Neutrophil (primary cell): ENCODE data around the gene F11R.
"Not testable (repeated sequence)": the region's sequence is repeated elsewhere in the genome, so short reads cannot be mapped to it uniquely, and the experiment has no call there.

Experiments
- H3K27ac ChIP-seq: fragments of 200-600 bp; sonication (generic); 2 replicates; pipeline ENCODE4 v1.5.1; 2016; ENCODE audit warnings: mild to moderate bottlenecking, moderate library complexity
- H3K27me3 ChIP-seq: fragments of 200-600 bp; sonication (generic); 2 replicates; pipeline ENCODE4 v1.6.0; 2016; ENCODE audit warnings: mild to moderate bottlenecking
- H3K36me3 ChIP-seq: fragments of 200-600 bp; sonication (generic); 2 replicates; pipeline ENCODE4 v1.5.1; 2017
- H3K4me1 ChIP-seq, 2 experiments: fragments of 200-600 bp in 1 of 2; sonication (generic) in 1 of 2; 1 replicate in 1 of 2; 2 replicates in 1 of 2; pipeline versions ENCODE4 v1.5.1 to v1.6.1; 2013 to 2016; ENCODE audit warnings: low read depth in 1 of 2, low read length in 1 of 2, mild to moderate bottlenecking in 1 of 2, moderate library complexity in 1 of 2; ENCODE audit not compliant: control insufficient read depth in 1 of 2, insufficient read depth in 1 of 2
- H3K4me3 ChIP-seq, 2 experiments: fragments of 200-600 bp in 1 of 2; sonication (generic) in 1 of 2; 1 replicate in 1 of 2; 2 replicates in 1 of 2; pipeline ENCODE4 v1.5.1; 2013 to 2016; ENCODE audit warnings: low read depth in 1 of 2, low read length in 1 of 2, mild to moderate bottlenecking in 1 of 2, moderate library complexity in 1 of 2
- H3K9me3 ChIP-seq: fragments of 200-600 bp; sonication (generic); 2 replicates; pipeline ENCODE4 v1.5.1; 2016
- TF ChIP-seq, protein P1 (sequence below): fragments of 200-600 bp; sonication (generic); IDR thresholded peaks from 2 replicates; pipeline ENCODE4 v1.5.1; 2016; ENCODE audit warnings: antibody characterized with exemption

Gene F11R

DNA sequence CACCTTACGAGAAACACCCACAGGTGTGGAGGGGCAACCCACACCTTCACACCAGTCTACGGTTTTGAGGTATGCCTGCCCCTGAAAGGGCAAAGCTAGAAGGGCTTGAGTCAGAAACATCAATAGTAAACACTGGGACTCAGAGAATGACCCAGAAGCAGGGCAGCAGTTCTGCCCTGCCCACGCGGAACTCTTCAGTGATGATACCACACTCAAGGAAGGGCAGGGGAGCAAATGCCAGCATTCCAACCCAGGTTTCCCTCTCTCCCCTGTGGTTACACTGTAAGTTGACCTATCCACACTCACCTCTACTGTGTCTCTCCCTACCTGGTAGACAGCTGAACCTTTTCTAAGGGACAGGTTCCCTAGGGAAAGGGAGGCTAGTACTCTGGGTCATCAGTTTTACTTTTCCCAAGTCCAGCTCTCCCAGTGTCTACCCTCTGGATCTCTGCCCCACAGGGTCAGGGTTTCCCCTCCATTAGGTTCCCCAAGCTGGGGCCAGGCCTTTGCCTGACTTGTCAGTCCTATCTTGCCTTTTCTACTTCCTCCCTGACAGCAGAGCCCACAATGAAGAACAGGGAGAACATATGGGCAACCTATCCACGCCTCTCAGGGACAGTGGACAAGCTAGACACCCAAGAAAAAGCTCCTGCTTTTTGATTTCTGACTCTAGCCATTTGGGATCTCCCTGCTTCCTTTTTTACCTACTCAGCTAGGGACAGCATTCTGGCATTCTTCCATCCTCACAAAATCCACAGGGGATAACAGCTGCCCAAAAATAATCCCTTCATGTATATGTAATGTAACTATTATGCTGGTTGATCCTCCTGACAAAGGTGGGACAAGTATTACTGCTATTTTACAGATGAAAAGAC, 3.0 kb downstream of the F11R start:
- Histone ChIP-seq H3K36me3 (no peaks in the 10 kb centered on the region), H3K27me3 (no peaks in the 10 kb centered on the region), H3K4me1 (peaks cover 77 to 83% of the 10 kb centered on the region in 2 experiments), H3K9me3 (no peaks in the 10 kb centered on the region), H3K27ac (peak overlapping the region; percentile 95), H3K4me3 (peak overlapping the region; percentile 90 to 91)
- TF ChIP-seq, protein P1, sequence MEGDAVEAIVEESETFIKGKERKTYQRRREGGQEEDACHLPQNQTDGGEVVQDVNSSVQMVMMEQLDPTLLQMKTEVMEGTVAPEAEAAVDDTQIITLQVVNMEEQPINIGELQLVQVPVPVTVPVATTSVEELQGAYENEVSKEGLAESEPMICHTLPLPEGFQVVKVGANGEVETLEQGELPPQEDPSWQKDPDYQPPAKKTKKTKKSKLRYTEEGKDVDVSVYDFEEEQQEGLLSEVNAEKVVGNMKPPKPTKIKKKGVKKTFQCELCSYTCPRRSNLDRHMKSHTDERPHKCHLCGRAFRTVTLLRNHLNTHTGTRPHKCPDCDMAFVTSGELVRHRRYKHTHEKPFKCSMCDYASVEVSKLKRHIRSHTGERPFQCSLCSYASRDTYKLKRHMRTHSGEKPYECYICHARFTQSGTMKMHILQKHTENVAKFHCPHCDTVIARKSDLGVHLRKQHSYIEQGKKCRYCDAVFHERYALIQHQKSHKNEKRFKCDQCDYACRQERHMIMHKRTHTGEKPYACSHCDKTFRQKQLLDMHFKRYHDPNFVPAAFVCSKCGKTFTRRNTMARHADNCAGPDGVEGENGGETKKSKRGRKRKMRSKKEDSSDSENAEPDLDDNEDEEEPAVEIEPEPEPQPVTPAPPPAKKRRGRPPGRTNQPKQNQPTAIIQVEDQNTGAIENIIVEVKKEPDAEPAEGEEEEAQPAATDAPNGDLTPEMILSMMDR, result no peak

DNA sequence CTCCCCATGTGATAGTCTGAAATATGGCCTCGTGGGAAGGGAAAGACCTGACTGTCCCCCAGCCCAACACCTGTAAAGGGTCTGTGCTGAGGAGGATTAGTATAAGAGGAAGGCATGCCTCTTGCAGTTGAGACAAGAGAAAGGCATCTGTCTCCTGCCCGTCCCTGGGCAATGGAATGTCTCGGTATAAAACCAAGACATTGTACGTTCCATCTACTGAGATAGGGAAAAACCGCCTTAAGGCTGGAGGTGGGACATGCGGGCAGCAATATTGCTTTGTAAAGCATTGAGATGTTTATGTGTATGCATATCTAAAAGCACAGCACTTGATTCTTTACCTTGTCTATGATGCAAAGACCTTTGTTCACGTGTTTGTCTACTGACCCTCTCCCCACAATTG, 3.8 kb downstream of the F11R start:
- Histone ChIP-seq H3K27ac (peak overlapping the region; percentile 95), H3K4me1 (peaks cover 86 to 91% of the 10 kb centered on the region in 2 experiments)
- not testable (repeated sequence) for H3K9me3 ChIP-seq, H3K36me3 ChIP-seq, H3K27me3 ChIP-seq, H3K4me3 ChIP-seq

DNA sequence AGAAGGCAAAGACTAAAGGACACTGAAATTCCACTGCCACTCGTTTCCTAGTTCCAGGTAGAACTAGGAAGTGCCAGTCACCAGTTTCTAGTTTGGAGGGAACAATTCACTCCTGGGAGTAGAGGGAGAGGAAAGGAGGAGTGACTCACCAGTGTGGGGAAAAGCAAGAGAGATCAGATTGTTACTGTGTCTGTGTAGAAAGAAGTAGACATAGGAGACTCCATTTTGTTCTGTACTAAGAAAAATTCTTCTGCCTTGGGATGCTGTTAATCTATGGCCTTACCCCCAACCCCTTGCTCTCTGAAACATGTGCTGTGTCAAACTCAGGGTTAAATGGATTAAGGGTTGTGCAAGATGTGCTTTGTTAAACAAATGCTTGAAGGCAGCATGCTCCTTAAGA, 4.3 kb downstream of the F11R start:
- H3K27ac ChIP-seq, result peak overlapping the region; percentile 95
- not testable (repeated sequence) for H3K9me3 ChIP-seq, H3K27me3 ChIP-seq, H3K4me3 ChIP-seq, H3K36me3 ChIP-seq
- H3K4me1 ChIP-seq, result peaks cover 88 to 92% of the 10 kb centered on the region in 2 experiments

DNA sequence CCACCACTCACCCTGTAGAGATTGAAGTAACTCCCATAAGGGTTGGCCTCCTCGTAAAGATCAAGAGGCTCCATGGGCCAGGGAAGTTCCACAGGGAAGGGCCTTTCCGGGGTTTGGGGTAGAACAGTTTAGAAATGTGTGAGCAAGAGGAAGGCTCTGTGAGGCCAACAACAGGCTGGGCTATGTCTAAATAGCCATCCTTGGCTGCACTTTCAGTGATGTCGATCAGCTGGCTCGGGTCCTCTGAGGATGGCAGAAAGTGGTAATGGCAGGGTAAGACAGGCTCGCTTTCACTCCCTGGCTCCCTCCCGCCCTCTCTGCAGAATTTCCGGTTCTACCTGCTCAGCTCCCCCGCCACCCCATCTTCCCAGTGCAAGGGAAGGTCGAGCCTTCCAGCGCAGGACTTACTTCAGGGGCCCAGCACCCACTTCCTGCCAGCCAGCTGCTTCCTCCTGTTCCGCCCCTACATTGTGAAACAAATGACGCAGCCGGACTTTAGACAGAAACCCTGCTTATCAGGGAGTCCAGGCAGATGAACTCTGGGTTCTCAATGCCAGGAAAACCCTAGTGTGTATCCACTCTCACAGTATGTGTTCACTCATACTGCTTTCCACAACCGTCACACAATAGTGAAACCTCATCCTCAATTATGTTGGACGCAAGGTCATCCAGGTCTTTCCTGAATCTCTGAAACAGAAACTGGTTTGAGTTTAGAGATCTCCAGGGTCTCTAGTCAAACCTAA, 7.3 kb downstream of the F11R start:
- Histone ChIP-seq H3K27me3 (no peaks in the 10 kb centered on the region), H3K36me3 (no peaks in the 10 kb centered on the region), H3K4me3 (peak overlapping the region; percentile 63 to 64), H3K27ac (peak overlapping the region; percentile 97), H3K9me3 (no peaks in the 10 kb centered on the region), H3K4me1 (peaks cover 71 to 80% of the 10 kb centered on the region in 2 experiments)
- TF ChIP-seq, protein P1, result peak; percentile 40

DNA sequence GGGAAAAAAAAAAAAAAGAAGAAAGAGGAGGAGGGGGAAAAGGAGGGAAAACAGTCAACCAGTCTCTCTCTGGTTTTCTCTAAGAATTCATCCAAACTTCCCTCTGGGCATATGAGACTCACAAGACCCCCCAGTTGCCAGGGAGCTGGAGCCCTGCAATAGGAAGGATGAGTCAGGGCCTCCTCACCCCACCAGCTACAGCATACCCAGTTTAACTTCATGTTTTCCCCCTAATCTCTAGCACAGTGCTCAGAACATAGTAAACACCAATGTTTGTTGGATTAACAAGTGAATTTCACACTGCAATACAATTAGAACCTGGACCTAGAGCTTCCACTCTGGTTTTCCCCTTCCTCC, 7.8 kb downstream of the F11R start:
- TF ChIP-seq, protein P1, result no peak
- H3K27ac ChIP-seq, result peak overlapping the region; percentile 97
- H3K27me3 ChIP-seq, result no peaks in the 10 kb centered on the region
- peak overlapping the region; percentile 63 to 64 for H3K4me3 ChIP-seq
- H3K36me3 ChIP-seq, result no peaks in the 10 kb centered on the region
- no peaks in the 10 kb centered on the region for H3K9me3 ChIP-seq
- peaks cover 68 to 76% of the 10 kb centered on the region in 2 experiments for H3K4me1 ChIP-seq

DNA sequence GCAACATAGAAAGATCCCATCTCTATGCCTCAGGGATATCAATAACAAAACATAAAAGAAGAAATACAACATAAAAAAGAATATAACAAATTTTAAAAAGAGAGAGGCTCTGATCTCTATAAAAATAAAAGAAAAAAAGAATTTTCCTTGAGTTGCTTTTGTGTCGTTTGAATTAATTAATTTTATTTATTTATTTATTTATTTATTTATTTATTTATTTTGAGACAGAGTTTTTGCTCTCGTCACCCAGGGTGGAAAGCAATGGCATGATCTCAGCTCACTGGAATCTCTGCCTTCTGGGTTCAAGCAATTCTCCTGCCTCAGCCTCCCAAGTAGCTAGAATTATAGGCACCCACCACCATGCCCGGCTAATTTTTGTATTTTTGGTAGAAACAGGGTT, 8.5 kb downstream of the F11R start:
- TF ChIP-seq, protein P1, result no peak
- H3K9me3 ChIP-seq, result no peaks in the 10 kb centered on the region
- peak overlapping the region; percentile 97 for H3K27ac ChIP-seq
- no peaks in the 10 kb centered on the region for H3K36me3 ChIP-seq
- peak overlapping the region in 1 of 2 experiments; percentile 64 for H3K4me3 ChIP-seq
- H3K27me3 ChIP-seq, result no peaks in the 10 kb centered on the region
- peaks cover 61 to 69% of the 10 kb centered on the region in 2 experiments for H3K4me1 ChIP-seq
